Measurements from ENCODE around the gene RACK1.
"Not testable (repeated sequence)": the region's sequence is repeated elsewhere in the genome, so short reads cannot be mapped to it uniquely, and the experiment has no call there.

RACK1 gene

DNA sequence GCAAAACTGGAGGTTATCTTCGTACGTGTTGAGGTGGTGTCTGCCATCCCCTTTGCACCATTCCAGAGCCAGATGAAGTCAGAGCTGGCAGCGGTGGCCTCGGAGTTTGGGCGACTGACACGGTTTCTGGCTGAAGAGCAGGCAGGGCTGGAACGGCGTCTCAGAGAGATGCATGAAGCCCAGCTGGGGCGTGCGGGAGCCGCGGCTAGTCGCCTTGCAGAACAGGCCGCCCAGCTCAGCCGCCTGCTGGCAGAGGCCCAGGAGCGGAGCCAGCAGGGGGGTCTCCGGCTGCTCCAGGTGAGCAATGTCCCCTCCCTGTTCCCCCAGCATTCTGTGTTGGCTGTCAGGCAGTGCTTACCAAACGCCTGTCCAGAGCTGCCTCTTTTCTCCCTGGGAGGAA lies 11.1 kb downstream of the RACK1 start:
- no peak for DNase-seq

DNA sequence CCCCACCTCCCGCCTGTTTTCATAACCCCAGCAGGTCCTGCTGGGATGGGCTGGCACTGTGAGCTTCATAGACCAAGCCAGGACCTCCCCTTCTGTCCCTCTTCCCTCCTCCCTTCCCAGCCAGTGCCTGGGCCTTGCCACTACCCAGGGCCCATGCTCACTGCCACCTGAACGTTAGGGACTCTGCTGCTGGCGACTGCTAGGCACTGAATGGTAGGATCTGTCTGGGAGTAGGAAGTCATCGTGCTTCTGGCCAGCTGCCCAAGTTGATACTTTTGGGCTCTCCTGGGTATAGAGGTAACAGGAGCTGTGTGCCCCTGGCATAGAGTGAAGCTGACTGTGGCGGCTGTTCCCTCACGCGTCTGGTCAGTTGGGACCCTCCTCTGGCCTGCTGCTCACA lies 12.3 kb downstream of the RACK1 start:
- DNase-seq: no peak

DNA sequence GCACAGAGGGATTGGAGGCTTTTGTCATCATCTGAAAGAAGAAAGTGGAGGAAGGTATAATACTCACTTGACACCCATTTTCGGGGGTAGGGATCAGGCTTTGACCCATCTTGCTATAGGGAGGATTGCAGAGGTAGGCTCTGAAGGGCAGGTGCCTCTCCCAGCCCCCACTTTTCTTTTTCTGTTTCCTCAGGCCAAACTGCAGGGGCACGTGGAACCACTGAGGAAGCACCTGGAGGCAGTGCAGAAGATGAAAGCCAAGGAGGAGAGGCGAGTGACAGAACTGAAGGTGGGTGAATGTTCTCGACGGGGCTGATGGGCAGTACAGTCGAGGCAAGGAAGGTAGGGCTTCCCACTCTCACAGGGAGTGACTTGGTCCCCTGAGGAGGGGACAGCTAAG lies 13.2 kb downstream of the RACK1 start:
- no peak for DNase-seq

DNA sequence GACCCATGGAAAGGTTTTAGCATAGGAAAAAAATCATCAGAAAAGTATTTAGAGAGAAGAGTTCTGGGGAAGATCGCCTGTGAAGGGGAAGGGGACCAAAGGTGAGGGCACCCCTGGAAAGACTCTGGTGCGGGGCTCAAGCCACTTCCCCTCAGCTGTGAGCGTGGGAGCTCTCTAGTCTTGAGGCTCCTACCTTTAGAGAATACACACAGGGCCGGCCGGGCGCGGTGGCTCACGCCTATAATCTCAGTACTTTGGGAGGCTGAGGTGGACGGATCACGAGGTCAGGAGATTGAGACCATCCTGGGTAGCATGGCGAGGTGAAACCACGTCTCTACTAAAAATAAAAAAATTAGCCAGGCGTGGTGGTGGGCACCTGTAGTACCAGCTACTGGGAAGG lies 13.7 kb downstream of the RACK1 start:
- no peak for DNase-seq

DNA sequence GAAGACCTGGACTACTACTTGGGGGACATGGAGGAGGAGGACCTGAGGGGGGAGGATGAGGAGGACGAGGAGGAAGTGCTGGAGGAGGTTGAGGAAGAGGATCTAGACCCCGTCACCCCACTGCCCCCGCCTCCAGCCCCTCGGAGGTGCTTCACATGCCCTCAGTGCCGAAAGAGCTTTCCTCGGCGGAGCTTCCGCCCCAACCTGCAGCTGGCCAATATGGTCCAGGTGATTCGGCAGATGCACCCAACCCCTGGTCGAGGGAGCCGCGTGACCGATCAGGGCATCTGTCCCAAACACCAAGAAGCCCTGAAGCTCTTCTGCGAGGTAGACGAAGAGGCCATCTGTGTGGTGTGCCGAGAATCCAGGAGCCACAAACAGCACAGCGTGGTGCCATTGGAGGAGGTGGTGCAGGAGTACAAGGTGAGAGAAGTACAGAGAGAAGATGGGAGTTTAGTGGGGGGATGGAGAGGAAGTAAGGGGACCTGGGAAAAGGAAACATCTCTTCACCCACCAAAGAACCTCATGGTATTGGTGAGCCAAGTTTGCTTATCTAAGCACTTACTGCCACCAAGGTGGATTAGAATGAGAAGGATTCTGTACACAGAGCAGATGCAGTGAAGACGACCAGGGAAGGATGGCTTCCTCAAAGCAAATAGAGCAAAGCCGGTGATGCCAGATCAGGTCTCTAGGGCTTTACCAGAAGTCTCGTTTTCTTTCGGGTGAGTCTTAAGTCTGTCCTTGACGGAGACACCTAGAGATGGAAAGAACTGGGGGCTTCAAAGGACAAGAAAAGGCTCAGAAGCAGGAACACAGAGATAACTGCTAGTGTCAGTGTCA lies 19.1 kb downstream of the RACK1 start:
- no peak for DNase-seq

- DNase-seq: no peak
Observed at GRCh38 chr5:181223729-181224389, 19.8 kb downstream of the RACK1 start.

- DNase-seq: no peak
Observed at GRCh38 chr5:181223058-181223728, 20.5 kb downstream of the RACK1 start, which contains the start of gene TRIM41. TRIM41 (plus strand) TSS chr5:181223281; CDS start chr5:181224000, 719 bp downstream.

GRCh38 chr5:181222630-181223057 lies 21.1 kb downstream of the RACK1 start:
- no peak for DNase-seq

GRCh38 chr5:181221792-181222629 lies 21.7 kb downstream of the RACK1 start:
- no peak for DNase-seq

DNA sequence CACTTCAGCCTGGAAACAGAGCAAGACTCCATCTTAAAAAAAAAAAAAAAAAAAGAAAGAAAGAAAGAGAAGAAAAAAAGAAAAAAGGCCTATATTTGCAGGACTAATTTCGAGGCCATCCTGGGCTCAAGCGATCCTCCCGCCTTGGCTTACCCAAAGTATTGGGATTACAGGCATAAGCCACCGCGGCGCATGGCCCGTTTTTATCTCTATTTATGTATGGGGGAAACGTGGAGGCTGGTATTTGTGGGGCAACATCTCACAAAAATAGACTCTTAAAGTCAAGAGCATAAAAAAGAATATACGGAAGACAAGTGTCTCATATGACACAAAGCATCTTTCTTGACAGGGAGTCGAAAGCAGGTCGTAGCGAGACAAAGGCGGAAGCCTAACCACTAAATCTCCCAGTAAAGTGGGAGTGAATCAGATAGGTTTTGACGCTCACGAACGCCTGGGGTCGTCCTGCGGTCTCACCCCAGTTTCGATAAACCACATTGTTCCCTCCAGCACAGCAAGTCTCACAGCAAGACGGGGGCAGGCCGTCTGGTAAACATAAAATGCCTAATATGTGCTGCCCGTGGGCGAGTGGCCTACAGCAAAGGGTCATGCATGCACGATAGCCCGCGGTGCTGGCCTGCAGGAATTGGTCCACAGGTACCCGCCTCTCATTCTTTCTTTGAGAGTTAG lies 22.5 kb downstream of the RACK1 start:
- no peak for DNase-seq

DNA sequence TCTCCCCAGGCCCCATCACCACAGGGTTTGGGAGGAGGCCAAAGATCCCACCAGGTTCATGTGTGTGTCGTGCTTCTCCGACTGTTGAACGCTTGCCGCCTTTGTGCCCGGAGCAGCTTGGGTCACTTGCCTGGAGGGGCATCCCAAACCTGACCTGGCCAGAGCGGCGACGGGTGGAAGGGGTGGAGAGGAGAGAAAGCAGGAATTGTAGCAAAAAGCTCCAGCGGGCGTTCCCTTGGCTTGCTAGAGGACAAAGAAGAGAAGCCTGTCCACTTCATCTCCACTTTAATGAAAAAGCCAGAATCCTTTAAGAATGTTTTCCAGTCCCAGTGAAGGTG lies 23.6 kb downstream of the RACK1 start:
- DNase-seq: no peak

DNA sequence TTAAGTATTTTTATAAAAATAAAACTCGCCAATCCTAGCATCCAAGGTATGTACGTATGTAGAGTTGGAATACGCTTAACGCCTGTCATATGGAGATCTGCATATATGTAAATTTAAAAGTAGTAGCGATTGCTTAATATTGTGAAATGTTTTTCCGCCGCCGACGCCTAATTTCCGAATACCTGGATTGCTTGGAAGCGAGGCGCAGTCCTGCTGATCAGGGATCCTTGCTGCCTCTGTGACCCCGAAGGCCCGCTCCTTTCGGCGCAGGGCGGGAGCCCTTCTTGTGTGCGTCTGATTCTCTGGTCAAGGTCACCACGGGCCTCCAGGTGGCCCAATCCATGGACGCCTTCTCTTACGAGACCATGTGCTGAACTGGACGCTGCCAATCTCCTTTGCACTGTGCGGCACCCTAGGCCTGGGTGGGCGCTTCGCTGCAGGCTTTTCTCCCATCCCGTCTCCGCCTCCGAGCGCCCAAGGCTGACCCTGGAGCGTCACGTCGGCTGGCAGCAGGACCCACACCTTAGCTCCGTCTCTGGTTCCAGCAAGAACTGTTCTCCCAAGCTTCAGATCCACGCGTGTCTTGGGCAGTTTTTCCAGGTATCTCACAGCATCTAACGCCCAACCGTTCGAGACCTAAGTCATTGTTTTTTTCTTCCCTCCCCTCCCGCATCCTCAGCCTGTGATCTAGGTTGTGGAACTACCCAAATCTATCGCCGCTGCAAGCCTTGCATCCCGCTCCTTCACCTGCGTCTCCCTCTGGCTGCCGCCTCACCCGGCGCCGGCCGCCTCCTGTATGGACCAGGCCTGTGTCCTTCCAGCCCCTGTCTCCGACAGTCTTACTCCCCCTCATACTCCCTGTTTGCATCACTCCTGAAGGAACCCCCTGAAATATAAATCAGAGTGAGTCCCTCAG lies 24.2 kb downstream of the RACK1 start:
- DNase-seq: no peak

DNA sequence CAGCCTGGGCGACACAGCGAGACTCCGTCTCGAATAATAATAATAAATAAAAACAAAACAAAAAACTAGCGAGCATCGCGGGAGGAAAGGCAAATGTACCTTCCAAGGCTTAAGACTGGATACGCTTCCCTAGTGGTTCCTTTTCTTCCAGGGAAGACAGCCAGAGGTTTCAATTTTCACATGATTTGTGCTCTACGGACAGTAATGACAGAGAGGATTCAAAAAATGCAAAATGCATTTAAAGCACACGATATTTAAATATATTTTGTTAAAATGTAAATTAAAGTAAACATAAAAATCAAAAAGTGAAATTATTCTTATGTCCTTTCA lies 24.9 kb downstream of the RACK1 start:
- no peak for DNase-seq

- no peak for DNase-seq
Observed at GRCh38 chr5:181217803-181218062, 26.0 kb downstream of the RACK1 start.

GRCh38 chr5:181217111-181217802 lies 26.4 kb downstream of the RACK1 start:
- DNase-seq: no peak

DNA sequence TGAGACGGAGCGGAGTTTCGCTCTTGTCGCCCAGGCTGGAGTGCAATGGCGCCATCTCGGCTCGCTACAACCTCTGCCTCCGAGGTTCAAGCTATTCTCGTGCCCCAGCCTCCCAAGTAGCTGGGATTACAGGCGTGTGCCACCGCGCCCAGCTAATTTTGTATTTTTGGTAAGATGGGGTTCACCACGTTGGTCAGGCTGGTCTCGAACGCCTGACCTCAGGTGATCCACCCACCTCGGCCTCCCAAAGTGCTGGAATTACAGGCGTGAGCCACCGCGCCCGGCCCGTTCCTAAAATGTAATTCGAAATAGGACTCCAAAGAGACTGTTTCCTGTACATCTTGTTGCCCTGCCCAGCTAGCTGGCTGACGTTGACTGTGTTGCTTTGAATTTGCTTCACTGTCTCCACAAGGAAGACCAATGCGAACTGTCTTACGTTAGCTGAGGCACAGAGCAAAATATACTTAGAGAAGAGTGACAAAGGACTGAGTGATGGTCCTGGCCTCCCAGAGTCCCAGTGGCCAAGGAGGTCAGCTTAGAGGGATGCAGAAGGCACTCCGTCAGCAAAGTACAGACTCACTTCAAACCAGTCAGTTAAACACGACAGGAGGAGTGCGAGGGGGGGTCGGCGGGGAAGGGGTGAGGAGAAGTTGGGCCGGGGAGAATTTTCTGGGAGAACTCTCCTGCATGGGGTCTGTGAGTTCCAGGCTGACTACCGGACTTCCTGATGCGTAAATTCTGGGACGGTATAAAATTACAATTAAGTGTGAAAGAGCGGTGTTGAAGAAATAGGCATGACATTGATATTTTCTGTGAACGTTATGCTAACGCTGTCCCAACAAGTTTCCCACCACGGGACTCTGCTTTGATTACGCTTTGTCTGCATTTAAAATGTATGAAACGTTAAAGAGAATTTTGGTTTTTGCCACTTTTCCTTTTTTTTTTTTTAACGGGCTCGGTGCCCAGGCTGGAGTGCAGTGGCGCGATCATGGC lies 27.4 kb downstream of the RACK1 start:
- no peak for DNase-seq

GRCh38 chr5:181214249-181214648 lies 29.5 kb downstream of the RACK1 start:
- not testable (repeated sequence) for DNase-seq

- DNase-seq: no peak
Observed at GRCh38 chr5:181212934-181213333, 30.8 kb downstream of the RACK1 start.

DNA sequence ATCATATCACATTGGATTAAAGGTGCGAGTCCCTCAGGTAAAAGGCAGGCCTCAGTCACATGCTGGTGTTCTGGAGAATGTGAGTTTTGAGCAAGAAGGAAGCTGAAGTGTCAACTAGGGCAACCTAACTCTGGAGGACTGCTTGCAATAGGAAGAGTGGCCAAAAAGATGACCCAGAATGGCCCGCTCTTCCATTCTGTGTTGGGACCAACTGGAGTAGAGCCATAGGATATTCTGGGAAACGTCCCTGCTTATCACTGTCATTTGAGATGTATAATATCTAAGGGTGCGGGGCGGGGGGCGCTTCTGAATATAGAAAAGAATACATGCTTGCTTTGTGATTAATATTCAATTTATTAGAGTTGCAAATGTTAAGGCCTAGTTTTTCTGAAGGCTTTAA lies 31.6 kb downstream of the RACK1 start:
- no peak for DNase-seq

DNA sequence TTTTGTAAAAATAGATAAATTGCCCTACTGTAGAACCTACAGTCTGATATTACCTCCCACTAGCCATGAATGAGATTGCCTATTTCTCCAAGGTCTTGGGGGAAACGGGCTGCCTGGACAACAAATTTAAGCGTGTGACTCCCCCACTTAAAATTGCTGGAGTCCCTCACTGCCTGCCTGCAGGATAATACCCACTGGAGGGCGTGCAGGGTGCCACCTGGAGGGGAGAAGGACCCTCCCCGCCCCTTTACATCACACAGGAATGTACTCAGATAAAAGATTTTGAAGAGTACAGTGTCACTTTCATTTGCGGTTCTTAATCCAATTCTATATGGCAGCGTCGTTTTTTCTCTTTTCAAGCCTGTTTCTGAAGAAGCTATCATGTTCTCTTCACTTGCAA lies 32.5 kb downstream of the RACK1 start:
- no peak for DNase-seq

Data from hippocampal formation (tissue), 2 donors.